Panc1 (cell line): ENCODE results near the gene CARMIL3. TPM values are rescaled to one million over a fixed set of nuclear protein-coding genes. Genes with fewer than 3 reads are reported as not detected.
A peak's percentile ranks its signal among the peaks of the same experiment; 100 is the strongest.

Experiments
- ATAC-seq: fragments of 200-7000 bp; cut with Tn5 transposase; 2 replicates; pipeline ENCODE4 v1.9.1; 2020; ENCODE audit warnings: mild to moderate bottlenecking, moderate library complexity
- BruUV-seq: library from RNA; stranded (reverse); fragments of 400-500 nt; replicated peaks from 2 replicates; lab custom pipeline; 2021; lab: Mats Ljungman, UMichigan
- CTCF ChIA-PET: fragments of 300-600 bp; sonication (Branson Sonifier 250); formaldehyde crosslinking; loops from one replicate; lab custom pipeline; 2022; ENCODE audit warnings: antibody characterized with exemption; lab: Charles Lee
- POLR2A ChIA-PET: fragments of 300-600 bp; sonication (Branson Sonifier 250); formaldehyde crosslinking; loops from one replicate; lab custom pipeline; 2022; ENCODE audit warnings: antibody characterized with exemption; lab: Charles Lee
- DNase-seq: peaks from one replicate; pipeline ENCODE4 v3.0.0-alpha.2; 2010; ENCODE audit warnings: low read depth, low spot score
- H3K27ac ChIP-seq: 2 replicates; pipeline ENCODE4 v1.5.1; 2011; ENCODE audit warnings: mild to moderate bottlenecking, low read length, inconsistent platforms
- H3K27me3 ChIP-seq: fragments of 200-500 bp; sonication (Bioruptor generic); 2 replicates; pipeline ENCODE4 v1.6.0; 2014; ENCODE audit warnings: low read length, inconsistent platforms; ENCODE audit not compliant: control insufficient read depth, insufficient read depth
- H3K36me3 ChIP-seq: fragments of 200-500 bp; sonication (Bioruptor generic); 2 replicates; pipeline ENCODE4 v1.5.1; 2014; ENCODE audit warnings: inconsistent platforms, mild to moderate bottlenecking, low read length, moderate library complexity; ENCODE audit not compliant: control insufficient read depth, insufficient read depth
- H3K4me1 ChIP-seq: 2 replicates; pipeline ENCODE4 v1.5.1; 2011; ENCODE audit warnings: inconsistent platforms, mild to moderate bottlenecking, low read length, moderate library complexity; ENCODE audit not compliant: control insufficient read depth, insufficient read depth
- H3K4me3 ChIP-seq, 2 experiments: 2 replicates each; pipeline ENCODE4 v1.5.1; 2011 to 2012; ENCODE audit warnings: low read depth in 2 of 2, low read length in 2 of 2, mild to moderate bottlenecking in 2 of 2, inconsistent platforms in 1 of 2, moderate library complexity in 1 of 2
- H3K9me3 ChIP-seq: fragments of 200-500 bp; sonication (Bioruptor generic); 2 replicates; pipeline ENCODE4 v1.5.1; 2014; ENCODE audit warnings: low read depth, mild to moderate bottlenecking, inconsistent platforms, low read length, moderate library complexity; ENCODE audit not compliant: control insufficient read depth, insufficient read depth
- POLR2AphosphoS5 ChIP-seq: IDR thresholded peaks from 2 replicates; pipeline ENCODE4 v1.6.1; 2012; ENCODE audit warnings: mild to moderate bottlenecking, low read depth, low read length, moderate library complexity
- REST ChIP-seq, 2 experiments: IDR thresholded peaks; 2 replicates each; pipeline ENCODE4 v1.6.1; 2011 to 2012; ENCODE audit warnings: low read depth in 2 of 2, control low read depth in 1 of 2, low read length in 1 of 2, mild to moderate bottlenecking in 1 of 2, moderate library complexity in 1 of 2; ENCODE audit not compliant: insufficient read depth in 1 of 2
- SIN3A ChIP-seq: IDR thresholded peaks from 2 replicates; pipeline ENCODE4 v1.6.1; 2012; ENCODE audit warnings: low read depth, mild to moderate bottlenecking, low read length, moderate library complexity, borderline replicate concordance; ENCODE audit not compliant: insufficient read depth
- TCF7L2 ChIP-seq: IDR thresholded peaks from 2 replicates; pipeline ENCODE4 v1.6.1; 2011; ENCODE audit warnings: mild to moderate bottlenecking, low read depth, low read length, inconsistent platforms
- in situ Hi-C: cut with HindIII; loops from 2 replicates; pipeline ENCODE4 v1.10.0; 2016; ENCODE audit warnings: low sequenced_read_pairs, low pct_unique_long_range_greater_than_20kb
- intact Hi-C: fragments of 100-400 bp; cut with micrococcal nuclease; formaldehyde crosslinking; loops from one replicate; pipeline ENCODE4 v1.10.0; 2022; ENCODE audit not compliant: unreplicated experiment
- total RNA-seq: library from RNA; stranded (reverse); gene quantifications from one replicate; pipeline ENCODE4 v1.2.1, GENCODE V29; 2021; ENCODE audit not compliant: unreplicated experiment
- TF ChIP-seq, protein P1 (sequence below): fragments of 450-650 bp; IDR thresholded peaks from 2 replicates; pipeline ENCODE4 v1.5.1; 2017; ENCODE audit warnings: mild to moderate bottlenecking

Gene CARMIL3
- total RNA-seq, 1 experiment from 2014 or later, result 0.15 TPM

DNA sequence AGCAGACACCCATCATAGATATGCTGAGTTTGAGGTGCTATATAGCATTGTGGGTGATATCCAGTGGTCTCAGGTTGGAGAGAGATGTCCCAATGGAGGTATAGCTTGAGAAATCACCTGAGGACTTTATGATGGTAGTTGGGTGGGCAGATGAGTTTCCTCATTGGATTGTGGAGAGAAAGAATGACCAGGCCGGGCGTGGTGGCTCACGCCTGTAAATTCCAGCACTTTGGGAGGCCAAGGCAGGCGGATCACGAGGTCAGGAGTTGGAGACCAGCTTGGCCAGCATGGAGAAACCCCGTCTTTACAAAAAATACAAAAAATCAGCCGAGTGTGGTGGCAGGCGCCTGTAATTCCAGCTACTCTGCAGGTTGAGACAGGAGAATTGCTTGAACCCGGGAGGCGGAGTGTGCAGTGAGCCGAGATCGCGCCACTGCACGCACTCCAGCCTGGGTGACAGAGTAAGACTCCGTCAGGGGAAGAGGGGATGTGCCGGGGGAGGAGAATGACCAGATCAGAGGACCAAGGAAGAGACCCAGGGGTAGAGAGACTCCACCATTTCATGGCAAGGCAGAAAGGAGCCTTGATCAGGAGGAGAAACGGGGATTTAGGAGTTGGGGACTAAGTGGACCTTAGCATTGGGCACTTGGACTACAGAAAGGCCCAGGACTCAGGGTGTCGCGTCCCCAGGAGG is 41.5 kb downstream of the CARMIL3 start:
- Histone ChIP-seq H3K27me3 (no peaks in the 10 kb centered on the region), H3K4me3 (peak overlapping the region in 1 of 2 experiments; percentile 84; a peak in 1 of 4 replicates), H3K4me1 (peaks cover 5% of the 10 kb centered on the region; the same call in 1 of the 2 replicates), H3K9me3 (no peaks in the 10 kb centered on the region), H3K27ac (peak overlapping the region; percentile 84; the same call in 1 of the 2 replicates), H3K36me3 (no peaks in the 10 kb centered on the region; the same call in 1 of the 2 replicates)
- in situ Hi-C loops (no loop called here), intact Hi-C loops (no loop called here)
- no peak for ATAC-seq
- POLR2A ChIA-PET, result interaction anchor here (0.6 kb wide), 1 partner anchor 231 kb away, joined by 7 read pairs; no protein-coding TSS in a partner anchor
- CTCF ChIA-PET, result interaction anchor here (0.5 to 4.0 kb wide), 4 partner anchors 15 to 793 kb away, joined by 3 to 50 read pairs (median 4); no protein-coding TSS in a partner anchor
- TF ChIP-seq, protein P1, sequence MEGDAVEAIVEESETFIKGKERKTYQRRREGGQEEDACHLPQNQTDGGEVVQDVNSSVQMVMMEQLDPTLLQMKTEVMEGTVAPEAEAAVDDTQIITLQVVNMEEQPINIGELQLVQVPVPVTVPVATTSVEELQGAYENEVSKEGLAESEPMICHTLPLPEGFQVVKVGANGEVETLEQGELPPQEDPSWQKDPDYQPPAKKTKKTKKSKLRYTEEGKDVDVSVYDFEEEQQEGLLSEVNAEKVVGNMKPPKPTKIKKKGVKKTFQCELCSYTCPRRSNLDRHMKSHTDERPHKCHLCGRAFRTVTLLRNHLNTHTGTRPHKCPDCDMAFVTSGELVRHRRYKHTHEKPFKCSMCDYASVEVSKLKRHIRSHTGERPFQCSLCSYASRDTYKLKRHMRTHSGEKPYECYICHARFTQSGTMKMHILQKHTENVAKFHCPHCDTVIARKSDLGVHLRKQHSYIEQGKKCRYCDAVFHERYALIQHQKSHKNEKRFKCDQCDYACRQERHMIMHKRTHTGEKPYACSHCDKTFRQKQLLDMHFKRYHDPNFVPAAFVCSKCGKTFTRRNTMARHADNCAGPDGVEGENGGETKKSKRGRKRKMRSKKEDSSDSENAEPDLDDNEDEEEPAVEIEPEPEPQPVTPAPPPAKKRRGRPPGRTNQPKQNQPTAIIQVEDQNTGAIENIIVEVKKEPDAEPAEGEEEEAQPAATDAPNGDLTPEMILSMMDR, result no peak
- TF ChIP-seq TCF7L2 (no peak), SIN3A (no peak), REST (IDR thresholded peaks at IDR 0.05; ENCODE audit: insufficient read depth in 1 of 2, low read depth in 2 of 2, low read length in 1 of 2) (no peak), POLR2AphosphoS5 (no peak; the same call in 1 of the 2 replicates)
- BruUV-seq, result no TSS peak
- no peak for DNase-seq

- Histone ChIP-seq H3K36me3 (no peaks in the 10 kb centered on the region; the same call in 1 of the 2 replicates), H3K9me3 (no peaks in the 10 kb centered on the region), H3K4me1 (peaks cover 5% of the 10 kb centered on the region; the same call in 1 of the 2 replicates), H3K4me3 (peak within 1 kb of the TSS; percentile 84 to 93), H3K27me3 (no peaks in the 10 kb centered on the region), H3K27ac (peak within 1 kb of the TSS; percentile 85)
- ATAC-seq (peak; percentile 91), DNase-seq (no peak)
- POLR2A ChIA-PET, result interaction anchor here (0.5 to 0.6 kb wide), 2 partner anchors 230 to 506 kb away, joined by 6 to 7 read pairs; no protein-coding TSS in a partner anchor
- CTCF ChIA-PET, result interaction anchor here (0.5 to 1.2 kb wide), 4 partner anchors 15 to 793 kb away, joined by 3 to 6 read pairs (median 3); no protein-coding TSS in a partner anchor
- TF ChIP-seq POLR2AphosphoS5 (peak; percentile 67), TCF7L2 (no peak), SIN3A (0 out of 2 replicates have a peak, but pooled peaks have one; percentile 68), REST (IDR thresholded peaks at IDR 0.05; ENCODE audit: insufficient read depth in 1 of 2, low read depth in 2 of 2, low read length in 1 of 2) (no peak)
- TF ChIP-seq, protein P1, result no peak
- in situ Hi-C loops, result no loop called here
- no TSS peak for BruUV-seq
- intact Hi-C loops, result no loop called here
Observed at GRCh38 chr14:24093901-24094840, 42.4 kb downstream of the CARMIL3 start, which contains the start of gene PCK2. Gene PCK2, plus strand, starts transcription at chr14:24094311. Its CDS starts 95 bp downstream, at chr14:24094406.
